Hepatocyte (in vitro differentiated cells): ENCODE data around the gene SLC19A1.

Experiments
- EZH2 ChIP-seq: fragments of 200-600 bp; sonication (generic); IDR thresholded peaks from 2 replicates; pipeline ENCODE4 v1.6.1; 2016; ENCODE audit warnings: antibody characterized with exemption, mild to moderate bottlenecking, borderline replicate concordance
- EZH2phosphoT487 ChIP-seq: fragments of 200-600 bp; sonication (generic); IDR thresholded peaks from one replicate; pipeline ENCODE4 v1.6.1; 2018; ENCODE audit warnings: antibody characterized with exemption, mild to moderate bottlenecking, low read depth, moderate library complexity; ENCODE audit not compliant: unreplicated experiment, severe bottlenecking
- TF ChIP-seq, protein P1 (sequence below): fragments of 200-600 bp; sonication (generic); IDR thresholded peaks from 2 replicates; pipeline ENCODE4 v1.5.1; 2016; ENCODE audit warnings: antibody characterized with exemption, mild to moderate bottlenecking; ENCODE audit not compliant: poor library complexity

DNA sequence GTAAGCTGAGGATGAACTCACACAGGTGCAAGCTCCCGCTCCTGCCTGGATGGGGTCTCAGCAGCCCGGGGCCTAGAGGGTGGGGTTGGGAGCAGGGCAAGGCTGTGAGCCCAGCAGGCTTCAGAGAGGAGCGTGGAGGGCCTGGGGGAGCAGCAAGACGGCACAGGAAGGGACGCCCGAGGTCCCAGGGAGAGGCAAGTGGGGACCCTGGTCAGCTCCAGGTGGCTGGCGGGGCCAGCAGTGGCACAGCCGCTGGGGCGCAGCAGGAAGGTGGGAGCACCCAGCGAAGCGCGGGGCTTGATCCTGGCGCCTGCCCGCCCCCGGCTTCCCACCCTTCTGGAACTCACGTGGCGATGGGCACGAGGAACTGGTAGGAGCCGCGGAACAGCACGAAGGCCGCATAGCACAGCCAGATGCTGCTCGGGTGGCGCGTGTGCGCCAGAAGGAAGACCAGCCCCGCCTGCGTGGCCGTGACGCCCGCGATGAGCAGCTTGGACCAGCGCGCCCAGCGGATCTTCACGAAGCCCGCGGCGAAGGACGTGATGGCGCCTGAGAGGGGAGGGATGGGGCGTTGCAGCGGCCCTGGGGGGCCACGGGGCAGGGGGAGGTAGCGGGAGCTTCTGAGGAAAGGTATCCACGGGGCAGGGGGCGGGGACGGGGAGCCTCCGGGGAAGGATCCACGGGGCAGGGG lies 11.7 kb downstream of the SLC19A1 start:
- TF ChIP-seq, protein P1, sequence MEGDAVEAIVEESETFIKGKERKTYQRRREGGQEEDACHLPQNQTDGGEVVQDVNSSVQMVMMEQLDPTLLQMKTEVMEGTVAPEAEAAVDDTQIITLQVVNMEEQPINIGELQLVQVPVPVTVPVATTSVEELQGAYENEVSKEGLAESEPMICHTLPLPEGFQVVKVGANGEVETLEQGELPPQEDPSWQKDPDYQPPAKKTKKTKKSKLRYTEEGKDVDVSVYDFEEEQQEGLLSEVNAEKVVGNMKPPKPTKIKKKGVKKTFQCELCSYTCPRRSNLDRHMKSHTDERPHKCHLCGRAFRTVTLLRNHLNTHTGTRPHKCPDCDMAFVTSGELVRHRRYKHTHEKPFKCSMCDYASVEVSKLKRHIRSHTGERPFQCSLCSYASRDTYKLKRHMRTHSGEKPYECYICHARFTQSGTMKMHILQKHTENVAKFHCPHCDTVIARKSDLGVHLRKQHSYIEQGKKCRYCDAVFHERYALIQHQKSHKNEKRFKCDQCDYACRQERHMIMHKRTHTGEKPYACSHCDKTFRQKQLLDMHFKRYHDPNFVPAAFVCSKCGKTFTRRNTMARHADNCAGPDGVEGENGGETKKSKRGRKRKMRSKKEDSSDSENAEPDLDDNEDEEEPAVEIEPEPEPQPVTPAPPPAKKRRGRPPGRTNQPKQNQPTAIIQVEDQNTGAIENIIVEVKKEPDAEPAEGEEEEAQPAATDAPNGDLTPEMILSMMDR = no peak
- TF ChIP-seq EZH2phosphoT487 (no peak), EZH2 (no peak)
